Activated CD4-positive, alpha-beta T cell treated with anti-CD3 and anti-CD28 coated beads for 4 hours (primary cell): ENCODE measurements around the gene PDE6B.

Experiments used
- DNase-seq, 2 donors: peaks; one replicate each; pipeline ENCODE4 v3.0.0-alpha.2; 2020

PDE6B gene

DNA sequence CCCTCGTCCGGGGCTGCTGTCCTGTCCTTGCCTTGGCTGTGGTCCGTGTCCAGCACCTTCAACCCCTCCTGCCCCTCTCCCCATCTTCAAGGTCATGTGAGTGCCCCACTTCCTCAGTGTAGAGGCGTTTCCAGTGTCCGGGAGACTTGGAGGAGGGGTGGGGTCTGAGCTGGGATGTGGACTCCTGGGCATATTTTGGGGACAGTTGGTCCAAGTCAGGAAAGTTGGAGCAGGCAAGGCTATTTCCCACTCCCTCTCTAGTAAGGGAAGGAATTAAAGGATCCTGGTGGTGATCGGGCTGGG is 83.2 kb downstream of the PDE6B start:
- DNase-seq: no peak

DNA sequence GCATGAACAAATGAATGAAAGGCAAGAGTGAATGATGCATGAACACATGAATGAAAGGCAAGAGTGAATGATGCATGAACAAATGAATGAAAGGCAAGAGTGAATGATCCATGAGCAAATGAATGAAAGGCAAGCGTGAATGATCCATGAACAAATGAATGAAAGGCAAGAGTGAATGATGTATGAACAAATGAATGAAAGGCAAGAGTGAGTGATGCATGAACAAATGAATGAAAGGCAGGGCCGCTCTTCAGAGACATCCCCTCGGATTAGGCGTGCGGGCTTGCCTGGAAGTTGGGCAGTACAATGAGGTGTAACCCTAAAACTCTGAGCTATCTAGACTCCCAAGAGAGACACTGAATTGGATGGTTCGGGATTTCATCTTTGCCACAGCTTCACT is 84.0 kb downstream of the PDE6B start:
- DNase-seq: no peak

DNA sequence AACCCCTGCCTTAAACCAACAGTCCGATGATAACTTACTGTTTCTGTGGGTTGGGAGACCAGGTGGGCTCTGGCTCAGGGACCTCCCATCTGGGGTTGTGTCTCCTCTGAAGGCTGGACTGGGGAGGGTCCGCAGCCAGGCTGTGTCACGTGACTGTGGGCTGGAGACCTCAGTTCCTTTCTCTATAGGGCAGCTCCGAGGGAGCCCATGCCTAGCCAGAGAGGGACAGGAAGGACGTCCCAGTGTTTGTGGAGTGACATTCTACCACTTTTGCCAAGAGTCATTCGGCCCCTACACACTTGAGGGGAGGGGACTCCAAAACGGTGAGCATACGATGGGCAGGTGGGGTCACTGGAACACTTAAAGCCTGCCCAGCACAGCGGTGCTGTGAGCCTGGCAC is 84.7 kb downstream of the PDE6B start:
- no peak for DNase-seq

DNA sequence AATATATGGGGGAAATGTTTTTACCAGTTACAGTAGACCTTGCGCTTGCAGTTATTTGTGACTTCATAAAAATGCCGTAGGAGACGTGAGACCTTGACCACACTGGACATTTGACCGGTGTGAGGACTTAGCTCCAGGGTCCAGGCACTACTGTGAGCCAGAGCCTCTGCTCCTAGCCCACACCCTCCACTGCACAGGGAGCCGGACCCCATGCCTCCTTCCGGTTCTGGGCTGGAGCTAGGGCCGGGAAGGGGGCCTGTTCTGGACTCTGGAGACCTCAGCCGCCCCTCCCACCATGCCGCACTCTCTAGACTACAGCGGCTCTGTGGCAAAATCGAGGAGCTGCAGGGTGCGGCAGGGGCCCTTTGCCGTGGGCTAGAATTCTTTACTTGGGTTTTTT is 85.5 kb downstream of the PDE6B start:
- DNase-seq: no peak

DNA sequence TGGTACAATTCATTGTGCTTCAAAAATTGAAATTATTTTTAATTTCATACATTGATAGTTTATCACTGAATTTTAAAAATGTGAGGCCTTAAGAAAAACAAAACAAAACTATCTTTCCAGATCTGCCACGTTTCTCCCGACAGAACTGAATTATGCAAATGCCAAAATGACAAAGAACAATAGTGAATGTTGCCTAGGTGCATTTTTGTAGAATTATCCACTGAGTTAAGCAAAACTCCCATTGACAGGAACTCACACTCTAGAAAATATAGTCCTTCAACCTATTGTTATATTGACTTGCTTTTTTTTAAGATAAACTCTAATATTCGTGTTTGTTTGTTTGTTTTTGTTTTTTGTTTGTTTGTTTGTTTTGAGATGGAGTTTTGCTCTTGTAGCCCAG is 86.7 kb downstream of the PDE6B start:
- no peak for DNase-seq

DNA sequence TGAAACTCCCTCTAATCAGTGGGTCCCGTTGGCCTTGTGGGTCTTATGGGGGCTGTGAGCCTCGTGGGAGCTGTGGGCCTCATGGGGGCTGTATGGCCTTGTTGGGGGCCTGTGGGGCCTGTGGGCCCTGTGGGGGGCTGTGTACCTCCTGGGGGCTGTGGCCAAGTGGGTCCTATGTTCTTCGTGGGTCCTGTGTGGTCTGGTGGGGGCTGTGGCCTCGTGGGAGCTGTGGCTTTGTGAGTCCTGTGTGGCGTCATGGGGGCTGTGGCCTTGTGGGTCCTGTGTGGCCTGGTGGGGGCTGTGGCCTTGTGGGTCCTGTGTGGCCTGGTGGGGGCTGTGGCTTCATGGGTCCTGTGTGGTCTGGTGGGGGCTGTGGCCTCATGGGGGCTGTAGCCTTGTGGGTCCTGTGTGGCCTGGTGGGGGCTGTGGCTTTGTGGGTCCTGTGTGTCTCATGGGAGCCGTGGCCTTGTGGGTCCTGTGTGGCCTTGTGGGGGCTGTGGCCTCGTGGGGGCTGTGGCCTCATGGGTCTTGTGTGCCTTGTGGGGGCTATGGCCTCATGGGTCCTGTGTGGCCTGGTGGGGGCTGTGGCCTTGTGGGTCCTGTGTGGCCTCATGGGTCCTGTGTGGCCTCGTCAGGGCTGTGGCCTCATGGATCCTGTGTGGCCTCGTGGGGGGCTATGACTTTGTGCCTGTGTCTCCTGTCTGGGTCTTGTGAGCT is 87.7 kb downstream of the PDE6B start:
- DNase-seq: no peak

DNA sequence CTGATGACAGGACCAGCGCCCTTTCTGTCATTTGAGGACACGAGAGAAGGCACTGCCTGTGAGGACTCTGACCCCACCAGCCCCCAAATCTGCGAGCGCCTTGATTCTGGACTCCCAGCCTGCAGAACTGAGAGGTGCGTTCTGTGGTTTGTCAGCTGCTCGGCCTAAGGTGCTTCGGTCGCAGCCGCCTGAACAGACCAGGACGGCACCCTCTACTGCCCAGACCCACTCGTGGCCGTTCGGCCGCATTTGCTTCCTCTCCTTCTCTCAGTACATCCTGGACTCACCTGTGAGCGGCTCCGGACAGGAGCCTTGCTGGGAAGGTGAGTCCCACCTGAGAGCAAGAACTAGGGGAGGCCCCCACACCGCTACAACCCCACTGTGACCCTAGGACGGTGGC is 88.7 kb downstream of the PDE6B start:
- DNase-seq: no peak

DNA sequence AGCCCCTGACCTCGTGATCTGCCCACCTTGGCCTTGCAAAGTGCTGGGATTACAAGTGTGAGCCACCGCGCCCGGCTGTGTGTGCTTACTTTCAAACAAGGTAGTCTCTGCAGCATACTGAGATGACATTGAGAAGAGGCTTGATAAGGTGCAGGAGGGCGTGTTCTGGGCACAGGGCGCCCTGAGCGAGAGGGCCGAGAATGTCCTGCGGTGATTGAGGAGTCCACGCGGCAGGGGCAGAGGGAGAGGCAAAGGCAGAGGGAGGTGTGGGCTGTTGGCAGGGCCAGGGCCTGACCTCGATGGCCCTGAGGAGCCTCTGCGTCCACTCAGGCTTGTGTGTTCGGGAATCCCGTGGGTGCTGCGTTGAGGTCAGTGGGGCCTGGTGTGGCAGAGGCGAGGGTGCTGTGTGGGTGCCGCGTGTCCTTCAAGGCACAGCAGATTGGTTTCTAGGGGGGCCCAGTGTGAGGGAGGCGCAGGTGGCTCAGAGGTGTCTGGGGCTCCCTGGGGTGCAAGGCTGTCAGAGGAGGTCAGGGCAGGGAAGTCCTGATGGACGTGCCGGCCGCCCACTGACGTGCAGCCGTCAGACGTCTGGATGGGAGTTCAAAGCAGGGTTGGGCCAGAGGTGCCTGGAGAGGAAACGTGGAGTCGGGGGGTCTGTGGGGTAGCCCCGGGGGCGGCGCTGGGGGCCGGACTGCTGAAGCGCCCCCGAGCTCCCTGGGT is 92.4 kb downstream of the PDE6B start:
- no peak for DNase-seq

DNA sequence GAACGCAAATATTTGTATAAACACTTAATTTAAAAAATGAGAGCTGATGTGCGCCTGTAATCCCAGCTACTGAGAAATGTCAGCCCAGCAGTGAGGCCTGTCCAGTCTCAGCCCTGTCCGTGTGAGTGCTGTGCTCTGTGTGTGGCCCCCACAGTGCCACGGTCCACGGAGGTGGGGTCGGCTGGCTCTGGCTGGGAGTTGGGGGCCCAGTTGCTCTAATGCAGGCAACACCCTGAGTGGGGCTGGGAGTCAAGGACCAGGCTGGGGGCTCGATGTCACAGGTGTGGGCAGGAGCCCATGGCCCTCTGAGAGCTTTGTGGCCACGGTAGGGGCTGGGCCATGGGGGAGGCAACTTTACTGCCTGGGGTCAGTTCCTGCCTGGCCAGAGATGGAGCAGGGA is 93.1 kb downstream of the PDE6B start:
- DNase-seq: no peak
